Stimulated activated CD4-positive, alpha-beta T cell treated with anti-CD3 and anti-CD28 coated beads, Interleukin-2, amount 100 ng/mL, for 4 hours (primary cell): Measurements from ENCODE around the gene LCE1E.

Experiments used
- DNase-seq: peaks from one replicate; pipeline ENCODE4 v3.0.0-alpha.2; 2020; ENCODE audit warnings: low read depth

Gene LCE1E

GRCh38 chr1:152786077-152786476 lies at the start of gene LCE1E:
Gene LCE1E (plus strand): TSS chr1:152786257. CDS start chr1:152787300, 1,043 bp downstream.
- no peak for DNase-seq

GRCh38 chr1:152737997-152738396 lies 48.1 kb upstream of the LCE1E start:
- DNase-seq: no peak

GRCh38 chr1:152739841-152740240 lies 46.2 kb upstream of the LCE1E start:
- DNase-seq: no peak

- no peak for DNase-seq
These were observed 44.4 kb upstream of the LCE1E start for GRCh38 chr1:152741656-152742055.

GRCh38 chr1:152743371-152744145 lies 42.5 kb upstream of the LCE1E start:
- no peak for DNase-seq

GRCh38 chr1:152745289-152745704 lies 40.8 kb upstream of the LCE1E start:
- DNase-seq: no peak

- no peak for DNase-seq
These were observed 40.2 kb upstream of the LCE1E start for GRCh38 chr1:152745765-152746444.

- no peak for DNase-seq
These were observed 38.2 kb upstream of the LCE1E start for GRCh38 chr1:152747831-152748230.

GRCh38 chr1:152752225-152752624 lies 33.8 kb upstream of the LCE1E start:
- DNase-seq: no peak

- no peak for DNase-seq
These were observed 32.5 kb upstream of the LCE1E start for GRCh38 chr1:152753586-152753985.

- no peak for DNase-seq
These were observed 29.2 kb upstream of the LCE1E start for GRCh38 chr1:152756872-152757271.

- no peak for DNase-seq
These were observed 28.3 kb upstream of the LCE1E start, which contains the start of gene KPRP for GRCh38 chr1:152757747-152758146. Gene KPRP (plus strand): TSS chr1:152758025. CDS start chr1:152759589, 1,564 bp downstream.

- no peak for DNase-seq
These were observed 27.4 kb upstream of the LCE1E start for GRCh38 chr1:152758636-152759035.

GRCh38 chr1:152759453-152760173 lies 26.4 kb upstream of the LCE1E start:
- DNase-seq: no peak

GRCh38 chr1:152760551-152761190 lies 25.4 kb upstream of the LCE1E start:
- DNase-seq: no peak

GRCh38 chr1:152761609-152762213 lies 24.3 kb upstream of the LCE1E start:
- DNase-seq: no peak

GRCh38 chr1:152768847-152769533 lies 17.1 kb upstream of the LCE1E start:
- no peak for DNase-seq

GRCh38 chr1:152770411-152770810 lies 15.6 kb upstream of the LCE1E start:
- DNase-seq: no peak

GRCh38 chr1:152774875-152775274 lies 11.2 kb upstream of the LCE1E start, which contains the start of gene LCE1F:
Gene LCE1F (plus strand): TSS chr1:152775140. CDS start chr1:152776372, 1,232 bp downstream.
- DNase-seq: no peak

- no peak for DNase-seq
These were observed 9.7 kb upstream of the LCE1E start for GRCh38 chr1:152776361-152776760.

- no peak for DNase-seq
These were observed 8.4 kb upstream of the LCE1E start for GRCh38 chr1:152777510-152778137.
